ENCODE measurements around the gene HIVEP2. TPM values are rescaled to one million over a fixed set of nuclear protein-coding genes. Genes with fewer than 3 reads are reported as not detected.

HIVEP2 gene
- total RNA-seq, 2 donors from 2014 or later, result 1.7 to 2.4 TPM

DNA sequence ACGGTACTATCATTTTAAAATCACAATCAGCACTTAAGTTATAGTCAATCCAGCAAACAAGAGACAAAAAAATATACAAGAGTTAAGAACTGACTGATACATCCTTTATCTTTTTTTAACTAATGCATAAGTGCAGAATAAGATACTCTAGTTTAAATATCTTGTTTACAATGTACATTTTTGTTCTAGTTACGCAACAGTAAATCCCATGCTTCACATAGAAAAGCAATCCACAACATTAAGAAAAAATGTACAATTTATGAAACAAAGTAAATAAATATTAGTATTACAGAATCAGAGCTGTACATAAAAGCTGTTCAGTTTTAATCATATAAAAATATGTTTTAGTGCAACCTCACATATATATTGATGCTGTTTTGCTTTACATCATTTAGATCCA lies 192.6 kb downstream of the HIVEP2 start:
- no peak overlapping the region for H3K9ac ChIP-seq (ENCODE audit: extremely low read depth, low read length, poor library complexity, severe bottlenecking)
- H3K36me3 ChIP-seq (ENCODE audit: control insufficient read depth, insufficient read depth, low read length), result no peaks in the 10 kb centered on the region
- Mint-ChIP-seq H3K27me3 (ENCODE audit: insufficient read depth) (no peaks in the 10 kb centered on the region), H3K9me3 (no peaks in the 10 kb centered on the region), H3K4me3 (no peak overlapping the region), H3K27ac (no peak overlapping the region), H3K36me3 (ENCODE audit: low read depth) (no peaks in the 10 kb centered on the region), H3K4me1 (peaks cover 15% of the 10 kb centered on the region)
- no peak overlapping the region for H3K27ac ChIP-seq (ENCODE audit: low read depth, low read length)
- no peak for DNase-seq
- no peaks in the 10 kb centered on the region for H3K27me3 ChIP-seq (ENCODE audit: control insufficient read depth, insufficient read depth, low read length, poor library complexity, severe bottlenecking)
- TF ChIP-seq CTCF (conservative IDR thresholded peaks at IDR 0.05), result no peak
- 93% methylated on average over 1 of the region's 2 CpGs; no CpG with 5 or more reads in 1 of the 2 experiments for WGBS, 2 experiments (ENCODE audit: insufficient coverage in 1 of 2, insufficient read length in 1 of 2)
- H3K9me3 ChIP-seq (ENCODE audit: control insufficient read depth, low read length), result no peaks in the 10 kb centered on the region
- no peak overlapping the region for H3K4me3 ChIP-seq (ENCODE audit: low read length)
- peaks cover 8% of the 10 kb centered on the region for H3K4me1 ChIP-seq (ENCODE audit: control insufficient read depth, insufficient read depth, low read length)

DNA sequence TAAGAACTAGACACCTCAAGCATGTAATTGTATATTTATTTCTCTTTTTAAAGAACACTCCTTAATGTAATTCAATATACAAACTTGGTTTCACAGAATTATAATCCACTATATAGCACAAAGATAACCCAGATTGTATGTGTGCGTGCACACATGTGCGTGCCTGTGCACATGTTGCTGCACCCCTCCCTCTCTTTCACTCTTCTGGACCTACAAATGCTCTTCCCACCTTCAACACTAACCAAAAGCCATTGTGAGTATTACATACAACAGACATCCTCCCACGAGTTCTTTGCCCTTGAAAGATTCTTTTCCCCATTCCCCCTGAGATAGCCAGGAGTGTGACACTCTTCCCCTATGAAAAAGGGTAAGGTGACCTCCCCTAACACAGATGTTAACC lies 193.5 kb downstream of the HIVEP2 start:
- no peaks in the 10 kb centered on the region for H3K27me3 ChIP-seq (ENCODE audit: control insufficient read depth, insufficient read depth, low read length, poor library complexity, severe bottlenecking)
- TF ChIP-seq CTCF (conservative IDR thresholded peaks at IDR 0.05), result no peak
- no peak overlapping the region for H3K4me3 Mint-ChIP-seq
- peaks cover 8% of the 10 kb centered on the region for H3K4me1 ChIP-seq (ENCODE audit: control insufficient read depth, insufficient read depth, low read length)
- H3K4me1 Mint-ChIP-seq, result peaks cover 15% of the 10 kb centered on the region
- no peaks in the 10 kb centered on the region for H3K9me3 ChIP-seq (ENCODE audit: control insufficient read depth, low read length)
- no peak overlapping the region for H3K27ac Mint-ChIP-seq
- WGBS, 2 experiments (ENCODE audit: insufficient coverage in 1 of 2, insufficient read length in 1 of 2), result 88 to 94% methylated on average over 2 to 3 of the region's 3 CpGs
- no peaks in the 10 kb centered on the region for H3K9me3 Mint-ChIP-seq
- DNase-seq, result no peak
- no peaks in the 10 kb centered on the region for H3K36me3 ChIP-seq (ENCODE audit: control insufficient read depth, insufficient read depth, low read length)
- no peak overlapping the region for H3K9ac ChIP-seq (ENCODE audit: extremely low read depth, low read length, poor library complexity, severe bottlenecking)
- H3K27me3 Mint-ChIP-seq (ENCODE audit: insufficient read depth), result no peaks in the 10 kb centered on the region
- no peaks in the 10 kb centered on the region for H3K36me3 Mint-ChIP-seq (ENCODE audit: low read depth)
- no peak overlapping the region for H3K27ac ChIP-seq (ENCODE audit: low read depth, low read length)
- H3K4me3 ChIP-seq (ENCODE audit: low read length), result no peak overlapping the region

GRCh38 chr6:142750998-142751397 lies 194.0 kb downstream of the HIVEP2 start:
- Histone ChIP-seq H3K36me3 (ENCODE audit: control insufficient read depth, insufficient read depth, low read length) (no peaks in the 10 kb centered on the region), H3K4me1 (ENCODE audit: control insufficient read depth, insufficient read depth, low read length) (peaks cover 5% of the 10 kb centered on the region), H3K4me3 (ENCODE audit: low read length) (no peak overlapping the region), H3K27ac (ENCODE audit: low read depth, low read length) (no peak overlapping the region), H3K9ac (ENCODE audit: extremely low read depth, low read length, poor library complexity, severe bottlenecking) (no peak overlapping the region), H3K9me3 (ENCODE audit: control insufficient read depth, low read length) (no peaks in the 10 kb centered on the region), H3K27me3 (ENCODE audit: control insufficient read depth, insufficient read depth, low read length, poor library complexity, severe bottlenecking) (no peaks in the 10 kb centered on the region)
- peaks cover 15% of the 10 kb centered on the region for H3K4me1 Mint-ChIP-seq
- H3K27me3 Mint-ChIP-seq (ENCODE audit: insufficient read depth), result no peaks in the 10 kb centered on the region
- DNase-seq, result no peak
- no peak overlapping the region for H3K27ac Mint-ChIP-seq
- TF ChIP-seq CTCF (conservative IDR thresholded peaks at IDR 0.05), result no peak
- H3K4me3 Mint-ChIP-seq, result no peak overlapping the region
- no peaks in the 10 kb centered on the region for H3K36me3 Mint-ChIP-seq (ENCODE audit: low read depth)
- H3K9me3 Mint-ChIP-seq, result no peaks in the 10 kb centered on the region
- WGBS, 2 experiments (ENCODE audit: insufficient coverage in 1 of 2, insufficient read length in 1 of 2), result 25 to 40% methylated on average over 1 of the region's 1 CpG

All from endodermal cell (in vitro differentiated cells).